A673 (cell line): ENCODE results near the gene SRSF8. TPM values are rescaled to one million over a fixed set of nuclear protein-coding genes. Genes with fewer than 3 reads are reported as not detected.

Source experiments
- BruUV-seq: library from RNA; stranded (reverse); fragments of 400-500 nt; replicated peaks from 2 replicates; lab custom pipeline; 2021; lab: Mats Ljungman, UMichigan
- CTCF ChIA-PET: fragments of 300-600 bp; sonication (Branson Sonifier 250); formaldehyde crosslinking; loops from one replicate; lab custom pipeline; 2022; ENCODE audit warnings: antibody characterized with exemption; lab: Charles Lee
- POLR2A ChIA-PET: fragments of 300-600 bp; sonication (Branson Sonifier 250); formaldehyde crosslinking; loops from one replicate; lab custom pipeline; 2022; ENCODE audit warnings: antibody characterized with exemption; ENCODE audit not compliant: low non-redundant PET; lab: Charles Lee
- DNase-seq: peaks from one replicate; pipeline ENCODE4 v3.0.0-alpha.2; 2015; ENCODE audit warnings: low spot score
- H3K27ac ChIP-seq: fragments of 200-600 bp; sonication (generic); 2 replicates; pipeline ENCODE4 v1.5.1; 2016; ENCODE audit warnings: mixed run types, low read depth, mild to moderate bottlenecking, mixed read lengths, antibody characterized with exemption, low read length; ENCODE audit not compliant: poor library complexity, severe bottlenecking
- H3K27me3 ChIP-seq: fragments of 200-600 bp; sonication (generic); replicated peaks from 2 replicates; pipeline ENCODE4 v1.6.1; 2017; ENCODE audit warnings: mixed run types, low read depth, mild to moderate bottlenecking, mixed read lengths, antibody characterized with exemption, low read length; ENCODE audit not compliant: insufficient read depth, poor library complexity
- H3K36me3 ChIP-seq: fragments of 200-600 bp; sonication (generic); 2 replicates; pipeline ENCODE4 v1.6.1; 2016; ENCODE audit warnings: mixed run types, mild to moderate bottlenecking, mixed read lengths, antibody characterized with exemption, low read length; ENCODE audit not compliant: insufficient read depth, poor library complexity, severe bottlenecking
- H3K4me1 ChIP-seq: fragments of 200-600 bp; sonication (generic); 2 replicates; pipeline ENCODE4 v1.6.1; 2017; ENCODE audit warnings: mixed run types, mild to moderate bottlenecking, mixed read lengths, antibody characterized with exemption, low read length; ENCODE audit not compliant: insufficient read depth, poor library complexity, severe bottlenecking
- H3K4me3 ChIP-seq: fragments of 200-600 bp; sonication (generic); 2 replicates; pipeline ENCODE4 v1.5.1; 2016; ENCODE audit warnings: low read depth, mixed run types, mild to moderate bottlenecking, mixed read lengths, low read length; ENCODE audit not compliant: poor library complexity, severe bottlenecking
- H3K9me3 ChIP-seq: fragments of 200-600 bp; sonication (generic); 2 replicates; pipeline ENCODE4 v1.6.1; 2016; ENCODE audit warnings: mixed run types, low read depth, mild to moderate bottlenecking, mixed read lengths, antibody characterized with exemption, low read length; ENCODE audit not compliant: poor library complexity, severe bottlenecking
- EZH2 ChIP-seq: fragments of 200-600 bp; sonication (generic); IDR thresholded peaks from 2 replicates; pipeline ENCODE4 v1.6.1; 2017; ENCODE audit warnings: borderline replicate concordance, low read depth, mild to moderate bottlenecking, mixed read lengths, antibody characterized with exemption, low read length; ENCODE audit not compliant: poor library complexity, severe bottlenecking
- intact Hi-C: fragments of 100-400 bp; cut with micrococcal nuclease; formaldehyde crosslinking; loops from one replicate; pipeline ENCODE4 v1.10.0; 2022; ENCODE audit not compliant: unreplicated experiment
- total RNA-seq: library from RNA; stranded (reverse); gene quantifications from 2 replicates; pipeline ENCODE4 v1.2.3, GENCODE V29; 2021
- TF ChIP-seq, protein P1 (sequence below): fragments of 300-800, 200-600 bp; sonication (generic); conservative IDR thresholded peaks from 2 replicates; pipeline ENCODE4 v1.5.1; 2017; ENCODE audit warnings: low read depth, mild to moderate bottlenecking, antibody characterized with exemption, low read length, moderate library complexity, mixed read lengths

The SRSF8 gene
- total RNA-seq, 1 experiment from 2014 or later = 22.5 TPM

DNA sequence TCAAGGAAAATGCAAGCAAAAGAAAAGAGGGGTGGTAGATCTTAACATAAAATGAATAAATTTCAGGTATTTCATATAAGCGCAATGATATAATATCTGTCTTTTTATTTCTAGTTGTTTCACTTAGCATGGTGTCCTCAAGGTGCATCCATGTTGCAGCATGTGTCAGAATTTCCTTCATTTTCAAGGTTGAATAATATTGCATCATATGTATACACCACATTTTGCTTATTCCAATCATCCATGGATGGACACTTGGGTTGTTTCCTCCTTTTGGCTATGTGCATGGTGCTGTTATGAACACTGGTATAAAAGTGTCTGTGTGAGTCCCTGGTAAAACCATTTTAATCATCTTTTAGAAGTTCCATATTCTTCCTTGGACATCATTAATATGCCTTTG is 24.5 kb upstream of the SRSF8 start:
- H3K9me3 ChIP-seq = no peaks in the 10 kb centered on the region
- no TSS peak for BruUV-seq
- no peak for DNase-seq
- peaks cover 15% of the 10 kb centered on the region for H3K27me3 ChIP-seq
- CTCF ChIA-PET = no interaction called here
- POLR2A ChIA-PET = no interaction called here
- H3K4me3 ChIP-seq = no peak overlapping the region
- TF ChIP-seq EZH2 = no peak
- TF ChIP-seq, protein P1, sequence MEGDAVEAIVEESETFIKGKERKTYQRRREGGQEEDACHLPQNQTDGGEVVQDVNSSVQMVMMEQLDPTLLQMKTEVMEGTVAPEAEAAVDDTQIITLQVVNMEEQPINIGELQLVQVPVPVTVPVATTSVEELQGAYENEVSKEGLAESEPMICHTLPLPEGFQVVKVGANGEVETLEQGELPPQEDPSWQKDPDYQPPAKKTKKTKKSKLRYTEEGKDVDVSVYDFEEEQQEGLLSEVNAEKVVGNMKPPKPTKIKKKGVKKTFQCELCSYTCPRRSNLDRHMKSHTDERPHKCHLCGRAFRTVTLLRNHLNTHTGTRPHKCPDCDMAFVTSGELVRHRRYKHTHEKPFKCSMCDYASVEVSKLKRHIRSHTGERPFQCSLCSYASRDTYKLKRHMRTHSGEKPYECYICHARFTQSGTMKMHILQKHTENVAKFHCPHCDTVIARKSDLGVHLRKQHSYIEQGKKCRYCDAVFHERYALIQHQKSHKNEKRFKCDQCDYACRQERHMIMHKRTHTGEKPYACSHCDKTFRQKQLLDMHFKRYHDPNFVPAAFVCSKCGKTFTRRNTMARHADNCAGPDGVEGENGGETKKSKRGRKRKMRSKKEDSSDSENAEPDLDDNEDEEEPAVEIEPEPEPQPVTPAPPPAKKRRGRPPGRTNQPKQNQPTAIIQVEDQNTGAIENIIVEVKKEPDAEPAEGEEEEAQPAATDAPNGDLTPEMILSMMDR = no peak
- H3K27ac ChIP-seq = no peak overlapping the region
- no peaks in the 10 kb centered on the region for H3K36me3 ChIP-seq
- intact Hi-C loops = no loop called here
- no peaks in the 10 kb centered on the region for H3K4me1 ChIP-seq

DNA sequence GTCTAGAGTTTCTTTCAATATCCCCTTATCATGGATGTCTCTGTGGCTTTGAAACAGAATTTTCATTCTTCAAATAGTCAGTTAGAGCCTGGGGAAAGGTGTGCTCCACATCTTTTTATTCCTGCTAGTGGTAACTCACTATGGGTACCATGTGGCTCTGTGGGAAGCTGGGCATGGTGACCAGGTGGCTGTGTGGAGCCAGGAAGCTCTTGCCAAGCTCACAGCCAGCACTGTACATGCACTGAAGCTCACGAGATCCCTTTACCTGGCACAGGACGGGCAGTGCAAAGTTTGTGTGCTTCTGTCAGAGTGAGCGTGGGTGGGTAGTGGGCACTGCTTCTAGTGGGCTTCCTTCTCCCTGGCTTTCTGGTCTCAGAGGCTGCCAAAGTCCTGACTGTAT is 23.8 kb upstream of the SRSF8 start:
- Histone ChIP-seq H3K4me3 (no peak overlapping the region), H3K9me3 (no peaks in the 10 kb centered on the region), H3K27me3 (peaks cover 15% of the 10 kb centered on the region), H3K4me1 (no peaks in the 10 kb centered on the region), H3K36me3 (no peaks in the 10 kb centered on the region), H3K27ac (no peak overlapping the region)
- DNase-seq = no peak
- TF ChIP-seq, protein P1 = no peak
- no peak for TF ChIP-seq EZH2
- CTCF ChIA-PET = no interaction called here
- POLR2A ChIA-PET = no interaction called here
- intact Hi-C loops = no loop called here
- no TSS peak for BruUV-seq

DNA sequence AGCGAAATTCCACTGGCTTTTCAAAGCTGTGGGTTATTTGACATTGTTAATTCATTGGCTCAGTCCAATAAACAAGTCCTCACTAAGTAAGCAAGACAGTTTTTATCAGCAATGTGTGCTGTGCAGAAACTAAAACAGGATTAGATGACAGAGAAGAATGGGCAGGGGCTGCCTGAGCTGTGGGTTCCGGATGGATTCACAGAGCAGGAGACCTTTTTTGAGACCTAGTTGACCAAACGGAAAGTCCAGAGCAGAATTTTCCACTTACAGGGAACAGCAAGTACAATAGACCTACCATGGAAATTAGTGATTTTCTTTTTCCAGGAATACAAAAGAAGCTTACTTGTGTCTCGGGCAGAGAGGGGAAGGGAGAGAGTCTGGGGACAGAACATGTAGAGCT is 22.7 kb upstream of the SRSF8 start:
- Histone ChIP-seq H3K27ac (no peak overlapping the region), H3K27me3 (peaks cover 21% of the 10 kb centered on the region), H3K9me3 (no peaks in the 10 kb centered on the region), H3K4me3 (no peak overlapping the region), H3K4me1 (no peaks in the 10 kb centered on the region), H3K36me3 (no peaks in the 10 kb centered on the region)
- CTCF ChIA-PET = no interaction called here
- no peak for DNase-seq
- BruUV-seq = no TSS peak
- intact Hi-C loops = no loop called here
- TF ChIP-seq, protein P1 = no peak
- TF ChIP-seq EZH2 = no peak
- POLR2A ChIA-PET = no interaction called here
